Measurements from ENCODE around the gene CD300LF.

CD300LF gene

GRCh38 chr17:74750327-74751069 lies 37.8 kb upstream of the CD300LF start:
- Mint-ChIP-seq H3K9me3 (no peaks in the 10 kb centered on the region), H3K27me3 (no peaks in the 10 kb centered on the region), H3K27ac (peak overlapping the region; percentile 83), H3K4me1 (ENCODE audit: low read depth) (peaks cover 70% of the 10 kb centered on the region), H3K36me3 (ENCODE audit: low read depth) (peaks cover 29% of the 10 kb centered on the region), H3K4me3 (peak overlapping the region; percentile 99)

GRCh38 chr17:74750039-74750326 lies 37.3 kb upstream of the CD300LF start:
- Mint-ChIP-seq H3K9me3 (no peaks in the 10 kb centered on the region), H3K4me3 (peak overlapping the region; percentile 99), H3K27me3 (no peaks in the 10 kb centered on the region), H3K4me1 (ENCODE audit: low read depth) (peaks cover 65% of the 10 kb centered on the region), H3K36me3 (ENCODE audit: low read depth) (peaks cover 29% of the 10 kb centered on the region), H3K27ac (peak overlapping the region; percentile 83)

GRCh38 chr17:74749279-74750038 lies 36.7 kb upstream of the CD300LF start:
- Mint-ChIP-seq H3K27ac (peak overlapping the region; percentile 83), H3K9me3 (no peaks in the 10 kb centered on the region), H3K36me3 (ENCODE audit: low read depth) (peaks cover 29% of the 10 kb centered on the region), H3K27me3 (no peaks in the 10 kb centered on the region), H3K4me1 (ENCODE audit: low read depth) (peaks cover 65% of the 10 kb centered on the region), H3K4me3 (peak overlapping the region; percentile 99)

- no peaks in the 10 kb centered on the region for H3K9me3 Mint-ChIP-seq
- H3K27me3 Mint-ChIP-seq = no peaks in the 10 kb centered on the region
- peak within 1 kb of the TSS; percentile 99 for H3K4me3 Mint-ChIP-seq
- peaks cover 29% of the 10 kb centered on the region for H3K36me3 Mint-ChIP-seq (ENCODE audit: low read depth)
- H3K4me1 Mint-ChIP-seq (ENCODE audit: low read depth) = peaks cover 66% of the 10 kb centered on the region
- peak within 1 kb of the TSS; percentile 83 for H3K27ac Mint-ChIP-seq
Measured at GRCh38 chr17:74748529-74749278, 36.0 kb upstream of the CD300LF start, which contains the start of gene NHERF1. Gene NHERF1 (plus strand): TSS chr17:74748628. CDS start chr17:74748847, 219 bp downstream.

GRCh38 chr17:74748279-74748528 lies 35.5 kb upstream of the CD300LF start:
- Mint-ChIP-seq H3K27ac (no peak overlapping the region), H3K4me1 (ENCODE audit: low read depth) (peaks cover 66% of the 10 kb centered on the region), H3K4me3 (peak overlapping the region; percentile 73), H3K27me3 (no peaks in the 10 kb centered on the region), H3K9me3 (no peaks in the 10 kb centered on the region), H3K36me3 (ENCODE audit: low read depth) (peaks cover 26% of the 10 kb centered on the region)

GRCh38 chr17:74746922-74747321 lies 34.2 kb upstream of the CD300LF start:
- Mint-ChIP-seq H3K9me3 (no peaks in the 10 kb centered on the region), H3K4me1 (ENCODE audit: low read depth) (peaks cover 66% of the 10 kb centered on the region), H3K36me3 (ENCODE audit: low read depth) (peaks cover 15% of the 10 kb centered on the region), H3K27me3 (no peaks in the 10 kb centered on the region), H3K4me3 (peak overlapping the region; percentile 17), H3K27ac (peak overlapping the region; percentile 17)

GRCh38 chr17:74746376-74746775 lies 33.7 kb upstream of the CD300LF start:
- Mint-ChIP-seq H3K4me3 (no peak overlapping the region), H3K4me1 (ENCODE audit: low read depth) (peaks cover 66% of the 10 kb centered on the region), H3K27ac (peak overlapping the region; percentile 17), H3K9me3 (no peaks in the 10 kb centered on the region), H3K36me3 (ENCODE audit: low read depth) (peaks cover 14% of the 10 kb centered on the region), H3K27me3 (no peaks in the 10 kb centered on the region)

- H3K4me3 Mint-ChIP-seq = no peak overlapping the region
- no peaks in the 10 kb centered on the region for H3K27me3 Mint-ChIP-seq
- peaks cover 8% of the 10 kb centered on the region for H3K36me3 Mint-ChIP-seq (ENCODE audit: low read depth)
- H3K27ac Mint-ChIP-seq = no peak overlapping the region
- H3K9me3 Mint-ChIP-seq = no peaks in the 10 kb centered on the region
- peaks cover 66% of the 10 kb centered on the region for H3K4me1 Mint-ChIP-seq (ENCODE audit: low read depth)
Measured at GRCh38 chr17:74745548-74746177, 32.9 kb upstream of the CD300LF start.

GRCh38 chr17:74744714-74745547 lies 32.2 kb upstream of the CD300LF start:
- Mint-ChIP-seq H3K9me3 (no peaks in the 10 kb centered on the region), H3K27ac (peak overlapping the region; percentile 82), H3K4me3 (no peak overlapping the region), H3K36me3 (ENCODE audit: low read depth) (peaks cover 4% of the 10 kb centered on the region), H3K4me1 (ENCODE audit: low read depth) (peaks cover 70% of the 10 kb centered on the region), H3K27me3 (no peaks in the 10 kb centered on the region)

GRCh38 chr17:74744349-74744713 lies 31.6 kb upstream of the CD300LF start:
- H3K27ac Mint-ChIP-seq = peak overlapping the region; percentile 82
- peaks cover 71% of the 10 kb centered on the region for H3K4me1 Mint-ChIP-seq (ENCODE audit: low read depth)
- H3K36me3 Mint-ChIP-seq (ENCODE audit: low read depth) = no peaks in the 10 kb centered on the region

GRCh38 chr17:74743755-74744154 lies 31.0 kb upstream of the CD300LF start:
- Mint-ChIP-seq H3K4me3 (no peak overlapping the region), H3K9me3 (no peaks in the 10 kb centered on the region), H3K27ac (no peak overlapping the region), H3K27me3 (no peaks in the 10 kb centered on the region), H3K36me3 (ENCODE audit: low read depth) (no peaks in the 10 kb centered on the region), H3K4me1 (ENCODE audit: low read depth) (peaks cover 77% of the 10 kb centered on the region)

More at GRCh38 chr17:74744349-74744713, 31.6 kb upstream of the CD300LF start:
- Mint-ChIP-seq H3K27me3 (no peaks in the 10 kb centered on the region), H3K9me3 (no peaks in the 10 kb centered on the region), H3K4me3 (no peak overlapping the region)

- H3K4me3 Mint-ChIP-seq = peak overlapping the region; percentile 6
- no peaks in the 10 kb centered on the region for H3K27me3 Mint-ChIP-seq
- H3K9me3 Mint-ChIP-seq = no peaks in the 10 kb centered on the region
- peaks cover 84% of the 10 kb centered on the region for H3K4me1 Mint-ChIP-seq (ENCODE audit: low read depth)
- H3K36me3 Mint-ChIP-seq (ENCODE audit: low read depth) = no peaks in the 10 kb centered on the region
- peak overlapping the region; percentile 82 for H3K27ac Mint-ChIP-seq
Measured at GRCh38 chr17:74742978-74743545, 30.3 kb upstream of the CD300LF start.

- H3K27ac Mint-ChIP-seq = peak overlapping the region; percentile 82
- no peaks in the 10 kb centered on the region for H3K27me3 Mint-ChIP-seq
- H3K4me1 Mint-ChIP-seq (ENCODE audit: low read depth) = peaks cover 84% of the 10 kb centered on the region
- no peaks in the 10 kb centered on the region for H3K9me3 Mint-ChIP-seq
- H3K4me3 Mint-ChIP-seq = no peak overlapping the region
- H3K36me3 Mint-ChIP-seq (ENCODE audit: low read depth) = no peaks in the 10 kb centered on the region
Measured at GRCh38 chr17:74742153-74742515, 29.4 kb upstream of the CD300LF start.

All from stimulated activated naive CD8-positive, alpha-beta T cell treated with anti-CD3 and anti-CD28 coated beads, Interleukin-15, Interleukin-2, amounts not matched to agents 100 ng/mL and 50 ng/mL, for 24 hours (primary cell).